C4-2B (cell line): ENCODE measurements around the gene BMPR1B.

Experiments
- CTCF ChIP-seq: fragments of 450-650 bp; conservative IDR thresholded peaks from 2 replicates; pipeline ENCODE4 v1.5.1; 2017; ENCODE audit warnings: mild to moderate bottlenecking
- ZFX ChIP-seq: fragments of 450-650 bp; IDR thresholded peaks from 2 replicates; pipeline ENCODE4 v1.6.1; 2017

- TF ChIP-seq CTCF (no peak), ZFX (no peak)
Observed at GRCh38 chr4:94833394-94833793, 75.6 kb downstream of the BMPR1B start.
